GM12892 (cell line): ENCODE results near the gene TRAF6.

Experiments used
- POLR2A ChIP-seq: IDR thresholded peaks from 2 replicates; pipeline ENCODE4 v1.6.1; 2011; ENCODE audit warnings: low read depth, low read length, control low read depth
- POLR2AphosphoS5 ChIP-seq: IDR thresholded peaks from 2 replicates; pipeline ENCODE4 v1.6.1; 2011; ENCODE audit warnings: low read depth, low read length, control low read depth
- TAF1 ChIP-seq: IDR thresholded peaks from 2 replicates; pipeline ENCODE4 v1.6.1; 2011; ENCODE audit warnings: low read depth, mild to moderate bottlenecking, control low read depth, low read length, borderline replicate concordance

- TF ChIP-seq POLR2A: no peak
- TF ChIP-seq POLR2AphosphoS5: no peak
- no peak for TF ChIP-seq TAF1
Observed at GRCh38 chr11:36513965-36514364, 3.9 kb upstream of the TRAF6 start.
